ENCODE measurements around the gene CEPT1. TPM values are rescaled to one million over a fixed set of nuclear protein-coding genes. Genes with fewer than 3 reads are reported as not detected.

The CEPT1 gene
- total RNA-seq, 4 donors from 2014 or later = 32.2 to 53.8 (median 51.7) TPM

- whole genome bisulfite sequencing, 2 donors = 80 to 86% methylated on average over 3 of the region's 3 CpGs
- Histone ChIP-seq H3K36me3 (peaks cover 0 to 11% of the 10 kb centered on the region in 2 donors), H3K27ac (no peak overlapping the region)
Measured at GRCh38 chr1:111147948-111148347, 7.9 kb downstream of the CEPT1 start.

GRCh38 chr1:111148376-111148881 lies 8.4 kb downstream of the CEPT1 start:
- Histone ChIP-seq H3K4me1 (no peaks in the 10 kb centered on the region), H3K9me3 (no peaks in the 10 kb centered on the region), H3K27me3 (no peaks in the 10 kb centered on the region), H3K27ac (no peak overlapping the region), H3K36me3 (peaks cover 0 to 15% of the 10 kb centered on the region in 2 donors), H3K4me3 (replicated peaks in 1 of 3) (no peak overlapping the region)
- intact Hi-C loops (cut with DNase I) = no loop called here
- no peak for TF ChIP-seq CTCF (IDR thresholded peaks at IDR 0.05)
- TF ChIP-seq POLR2A (IDR thresholded peaks at IDR 0.05) = no peak
- no peak for DNase-seq
- 84 to 85% methylated on average over 2 of the region's 2 CpGs for WGBS, 2 donors

More at GRCh38 chr1:111147948-111148347, 7.9 kb downstream of the CEPT1 start:
- DNase-seq = no peak
- no peaks in the 10 kb centered on the region for H3K27me3 ChIP-seq
- H3K4me1 ChIP-seq = no peaks in the 10 kb centered on the region
- no peak overlapping the region for H3K4me3 ChIP-seq (replicated peaks in 1 of 3)
- TF ChIP-seq POLR2A (IDR thresholded peaks at IDR 0.05) = no peak
- no peak for TF ChIP-seq CTCF (IDR thresholded peaks at IDR 0.05)
- intact Hi-C loops (cut with DNase I) = no loop called here
- H3K9me3 ChIP-seq = no peaks in the 10 kb centered on the region

- no peaks in the 10 kb centered on the region for H3K9me3 ChIP-seq
- TF ChIP-seq POLR2A (IDR thresholded peaks at IDR 0.05) (no peak), CTCF (IDR thresholded peaks at IDR 0.05) (no peak)
- no peaks in the 10 kb centered on the region for H3K27me3 ChIP-seq
- H3K4me3 ChIP-seq (replicated peaks in 1 of 3) = no peak overlapping the region
- WGBS, 2 donors = 77 to 86% methylated on average over 3 of the region's 3 CpGs
- intact Hi-C loops (cut with DNase I) = no loop called here
- no peak for DNase-seq
- no peaks in the 10 kb centered on the region for H3K4me1 ChIP-seq
- H3K36me3 ChIP-seq = peaks cover 0 to 16% of the 10 kb centered on the region in 2 donors
- H3K27ac ChIP-seq = no peak overlapping the region
Measured at GRCh38 chr1:111151838-111152237, 11.8 kb downstream of the CEPT1 start.

GRCh38 chr1:111154021-111154999 lies 14.3 kb downstream of the CEPT1 start:
- H3K36me3 ChIP-seq = peaks cover 0 to 11% of the 10 kb centered on the region in 2 donors
- H3K4me1 ChIP-seq = no peaks in the 10 kb centered on the region
- TF ChIP-seq CTCF (IDR thresholded peaks at IDR 0.05) (no peak), POLR2A (IDR thresholded peaks at IDR 0.05) (no peak)
- no peaks in the 10 kb centered on the region for H3K27me3 ChIP-seq
- no peaks in the 10 kb centered on the region for H3K9me3 ChIP-seq
- no peak overlapping the region for H3K4me3 ChIP-seq (replicated peaks in 1 of 3)
- 96 to 97% methylated on average over 5 of the region's 5 CpGs for WGBS, 2 donors
- intact Hi-C loops (cut with DNase I) = no loop called here
- DNase-seq = no peak
- no peak overlapping the region for H3K27ac ChIP-seq

- 98 to 100% methylated on average over 2 of the region's 2 CpGs for WGBS, 2 donors
- no peak for TF ChIP-seq CTCF (IDR thresholded peaks at IDR 0.05)
- TF ChIP-seq POLR2A (IDR thresholded peaks at IDR 0.05) = no peak
- H3K4me3 ChIP-seq (replicated peaks in 1 of 3) = no peak overlapping the region
- H3K27me3 ChIP-seq = no peaks in the 10 kb centered on the region
- H3K9me3 ChIP-seq = no peaks in the 10 kb centered on the region
- intact Hi-C loops (cut with DNase I) = no loop called here
- no peaks in the 10 kb centered on the region for H3K4me1 ChIP-seq
- H3K36me3 ChIP-seq = peaks cover 0 to 10% of the 10 kb centered on the region in 2 donors
- DNase-seq = no peak
- no peak overlapping the region for H3K27ac ChIP-seq
Measured at GRCh38 chr1:111157431-111157830, 17.4 kb downstream of the CEPT1 start.

Measured in thyroid gland (tissue), 4 donors.